Measurements from ENCODE around the gene BACH2. TPM values are rescaled to one million over a fixed set of nuclear protein-coding genes. Genes with fewer than 3 reads are reported as not detected.

The BACH2 gene
- total RNA-seq, 1 donor from 2014 or later = 2.1 TPM

GRCh38 chr6:90319979-90320685, 23.5 kb upstream of the BACH2 start:
- no peaks in the 10 kb centered on the region for H3K27me3 ChIP-seq (ENCODE audit: control insufficient read depth, insufficient read depth, low read length)
- DNase-seq (ENCODE audit: low read depth) (no peak), FAIRE-seq (no peak)
- no peaks in the 10 kb centered on the region for H3K36me3 ChIP-seq (ENCODE audit: control insufficient read depth, insufficient read depth, low read length)
- no peak overlapping the region for H3K4me3 ChIP-seq (ENCODE audit: low read depth, low read length)
- no peak for TF ChIP-seq CTCF (IDR thresholded peaks at IDR 0.05; ENCODE audit: insufficient read depth, low read length, severe bottlenecking)

GRCh38 chr6:90319044-90319443, 22.4 kb upstream of the BACH2 start:
- TF ChIP-seq CTCF (IDR thresholded peaks at IDR 0.05; ENCODE audit: insufficient read depth, low read length, severe bottlenecking) = no peak
- Histone ChIP-seq H3K4me3 (ENCODE audit: low read depth, low read length) (no peak overlapping the region), H3K27me3 (ENCODE audit: control insufficient read depth, insufficient read depth, low read length) (peaks cover 2% of the 10 kb centered on the region), H3K36me3 (ENCODE audit: control insufficient read depth, insufficient read depth, low read length) (no peaks in the 10 kb centered on the region)
- DNase-seq (ENCODE audit: low read depth) (no peak), FAIRE-seq (no peak)

GRCh38 chr6:90315986-90316385, 19.3 kb upstream of the BACH2 start:
- Histone ChIP-seq H3K27me3 (ENCODE audit: control insufficient read depth, insufficient read depth, low read length) (peaks cover 2% of the 10 kb centered on the region), H3K36me3 (ENCODE audit: control insufficient read depth, insufficient read depth, low read length) (no peaks in the 10 kb centered on the region), H3K4me3 (ENCODE audit: low read depth, low read length) (no peak overlapping the region)
- DNase-seq (ENCODE audit: low read depth) = no peak
- no peak for TF ChIP-seq CTCF (IDR thresholded peaks at IDR 0.05; ENCODE audit: insufficient read depth, low read length, severe bottlenecking)
- FAIRE-seq = no peak

GRCh38 chr6:90315354-90315950, 18.8 kb upstream of the BACH2 start:
- TF ChIP-seq CTCF (IDR thresholded peaks at IDR 0.05; ENCODE audit: insufficient read depth, low read length, severe bottlenecking) = no peak
- Histone ChIP-seq H3K4me3 (ENCODE audit: low read depth, low read length) (no peak overlapping the region), H3K36me3 (ENCODE audit: control insufficient read depth, insufficient read depth, low read length) (no peaks in the 10 kb centered on the region), H3K27me3 (ENCODE audit: control insufficient read depth, insufficient read depth, low read length) (peaks cover 2% of the 10 kb centered on the region)
- DNase-seq (ENCODE audit: low read depth) (no peak), FAIRE-seq (no peak)

GRCh38 chr6:90314514-90314913, 17.9 kb upstream of the BACH2 start:
- Histone ChIP-seq H3K36me3 (ENCODE audit: control insufficient read depth, insufficient read depth, low read length) (no peaks in the 10 kb centered on the region), H3K27me3 (ENCODE audit: control insufficient read depth, insufficient read depth, low read length) (peaks cover 2% of the 10 kb centered on the region), H3K4me3 (ENCODE audit: low read depth, low read length) (no peak overlapping the region)
- DNase-seq (ENCODE audit: low read depth) (no peak), FAIRE-seq (no peak)
- TF ChIP-seq CTCF (IDR thresholded peaks at IDR 0.05; ENCODE audit: insufficient read depth, low read length, severe bottlenecking) = no peak

All from bronchial epithelial cell (primary cell).